Keratinocyte (primary cell): ENCODE data around the gene GXYLT2. TPM values are rescaled to one million over a fixed set of nuclear protein-coding genes. Genes with fewer than 3 reads are reported as not detected.

Experiments used
- DNase-seq: peaks from one replicate; pipeline ENCODE4 v3.0.0-alpha.2; 2011; ENCODE audit warnings: low read depth, missing footprints, low spot score
- FAIRE-seq: peaks from 2 replicates; lab custom pipeline; 2011; peaks lifted over from hg19 to GRCh38; lab: Jason Lieb, UNC
- H2AFZ ChIP-seq: 2 replicates; pipeline ENCODE4 v1.6.0; 2012; ENCODE audit warnings: low read length, control low read depth, inconsistent platforms; ENCODE audit not compliant: control insufficient read depth
- H3K27ac ChIP-seq: 2 replicates; pipeline ENCODE4 v1.5.1; 2011; ENCODE audit warnings: low read length; ENCODE audit not compliant: control insufficient read depth, insufficient read depth
- H3K27me3 ChIP-seq: 3 replicates; pipeline ENCODE4 v1.6.0; 2011; ENCODE audit warnings: low read length; ENCODE audit not compliant: control insufficient read depth, insufficient read depth; ENCODE audit errors: extremely low read depth
- H3K36me3 ChIP-seq, 2 experiments: 2 replicates in 1 of 2; 3 replicates in 1 of 2; pipeline ENCODE4 v1.5.1; 2011; ENCODE audit warnings: low read length in 2 of 2, mild to moderate bottlenecking in 1 of 2; ENCODE audit not compliant: control insufficient read depth in 2 of 2, insufficient read depth in 2 of 2; ENCODE audit errors: extremely low read depth in 1 of 2
- H3K4me1 ChIP-seq: 3 replicates; pipeline ENCODE4 v1.5.1; 2011; ENCODE audit warnings: low read length; ENCODE audit not compliant: control insufficient read depth, insufficient read depth; ENCODE audit errors: extremely low read depth
- H3K4me2 ChIP-seq: 3 replicates; pipeline ENCODE4 v1.6.0; 2011; ENCODE audit warnings: low read depth, low read length; ENCODE audit not compliant: control insufficient read depth, insufficient read depth; ENCODE audit errors: extremely low read depth
- H3K4me3 ChIP-seq, 3 experiments: fragments of 200-600 bp in 1 of 3; sonication (generic) in 1 of 3; 2 replicates in 2 of 3; 3 replicates in 1 of 3; pipeline ENCODE4 v1.5.1; 2011 to 2016; ENCODE audit warnings: low read length in 3 of 3, mild to moderate bottlenecking in 3 of 3, control low read depth in 2 of 3, inconsistent platforms in 1 of 3, low read depth in 1 of 3, mixed read lengths in 1 of 3, mixed run types in 1 of 3, moderate library complexity in 1 of 3; ENCODE audit not compliant: control insufficient read depth in 2 of 3, insufficient read depth in 2 of 3; ENCODE audit errors: extremely low read depth in 1 of 3
- H3K79me2 ChIP-seq: 2 replicates; pipeline ENCODE4 v1.6.0; 2012; ENCODE audit warnings: low read length; ENCODE audit not compliant: control insufficient read depth, insufficient read depth
- H3K9ac ChIP-seq: 3 replicates; pipeline ENCODE4 v1.6.0; 2011; ENCODE audit warnings: low read length; ENCODE audit not compliant: control insufficient read depth, insufficient read depth; ENCODE audit errors: extremely low read depth
- H3K9me1 ChIP-seq: 3 replicates; pipeline ENCODE4 v1.6.0; 2011; ENCODE audit warnings: low read length; ENCODE audit not compliant: control insufficient read depth, insufficient read depth; ENCODE audit errors: extremely low read depth
- H3K9me3 ChIP-seq: 2 replicates; pipeline ENCODE4 v1.5.1; 2012; ENCODE audit warnings: low read depth, low read length; ENCODE audit not compliant: control insufficient read depth
- H4K20me1 ChIP-seq: 3 replicates; pipeline ENCODE4 v1.6.0; 2011; ENCODE audit warnings: low read length; ENCODE audit not compliant: control insufficient read depth, insufficient read depth; ENCODE audit errors: extremely low read depth
- CTCF ChIP-seq, 3 experiments: IDR thresholded peaks in 1 of 3; conservative IDR thresholded peaks in 1 of 3; optimal IDR thresholded peaks in 1 of 3; 2 replicates in 2 of 3; 3 replicates in 1 of 3; pipeline versions ENCODE3 to v1.5.1; 2011; ENCODE audit warnings: low read length in 3 of 3, mild to moderate bottlenecking in 3 of 3, moderate library complexity in 2 of 3, control low read depth in 1 of 3, inconsistent platforms in 1 of 3; ENCODE audit not compliant: insufficient read depth in 2 of 3; ENCODE audit errors: extremely low read depth in 1 of 3
- EZH2 ChIP-seq: IDR thresholded peaks from one replicate; pipeline ENCODE4 v1.6.1; 2012; ENCODE audit warnings: inconsistent platforms, mild to moderate bottlenecking, low read length, moderate library complexity
- dilution Hi-C: fragments of 300-500 bp; cut with MboI; formaldehyde crosslinking; loops from one replicate; pipeline ENCODE4 v1.7.0; 2020; ENCODE audit warnings: low sequenced_read_pairs; ENCODE audit not compliant: extremely low pct_ligation_motif_present
- polyA plus RNA-seq, 5 experiments: library from polyadenylated mRNA; depleted of rRNA in 3 of 5; stranded (reverse) in 3 of 5; stranded (forward) in 1 of 5; unstranded in 1 of 5; fragments of >200 nt; gene quantifications; 1 replicate in 1 of 5; 2 replicates in 3 of 5; 3 replicates in 1 of 5; pipeline versions ENCODE4 v1.2.1 to v1.2.3, GENCODE V29; 2011 to 2012; ENCODE audit warnings: missing spikeins in 2 of 5, low read depth in 1 of 5, low replicate concordance in 1 of 5

The GXYLT2 gene
- polyA plus RNA-seq, 1 donor (not counting 4 experiments of a cell fraction or from before 2014, with no cell fraction given): 1.4 TPM

GRCh38 chr3:72944696-72945095 lies 56.9 kb downstream of the GXYLT2 start:
- H3K27ac ChIP-seq: no peak overlapping the region
- no peaks in the 10 kb centered on the region for H3K27me3 ChIP-seq
- H3K79me2 ChIP-seq: no peaks in the 10 kb centered on the region
- TF ChIP-seq CTCF (optimal IDR thresholded peaks at IDR 0.05 in 1 of 3, IDR thresholded peaks at IDR 0.05 in 1 of 3, conservative IDR thresholded peaks at IDR 0.05 in 1 of 3; ENCODE audit: extremely low read depth in 1 of 3, insufficient read depth in 2 of 3, low read length in 3 of 3) (no peak), EZH2 (no peak)
- DNase-seq (no peak), FAIRE-seq (peak; percentile 58)
- no peak overlapping the region for H3K4me2 ChIP-seq
- H2AFZ ChIP-seq: no peak overlapping the region
- peaks cover 8% of the 10 kb centered on the region for H3K4me1 ChIP-seq
- H3K9me1 ChIP-seq: no peaks in the 10 kb centered on the region
- no peak overlapping the region for H3K4me3 ChIP-seq
- dilution Hi-C loops: no loop called here
- no peaks in the 10 kb centered on the region for H4K20me1 ChIP-seq
- no peaks in the 10 kb centered on the region for H3K36me3 ChIP-seq
- H3K9me3 ChIP-seq: no peaks in the 10 kb centered on the region
- no peak overlapping the region for H3K9ac ChIP-seq

GRCh38 chr3:72947715-72948490 lies 60.1 kb downstream of the GXYLT2 start:
- Histone ChIP-seq H3K27ac (no peak overlapping the region), H3K9me1 (no peaks in the 10 kb centered on the region), H3K79me2 (no peaks in the 10 kb centered on the region), H4K20me1 (no peaks in the 10 kb centered on the region), H3K9ac (no peak overlapping the region), H3K9me3 (no peaks in the 10 kb centered on the region), H3K4me3 (no peak overlapping the region), H2AFZ (no peak overlapping the region), H3K4me1 (peaks cover 8% of the 10 kb centered on the region), H3K27me3 (no peaks in the 10 kb centered on the region), H3K36me3 (no peaks in the 10 kb centered on the region), H3K4me2 (no peak overlapping the region)
- DNase-seq (no peak), FAIRE-seq (no peak)
- dilution Hi-C loops: no loop called here
- TF ChIP-seq CTCF (optimal IDR thresholded peaks at IDR 0.05 in 1 of 3, IDR thresholded peaks at IDR 0.05 in 1 of 3, conservative IDR thresholded peaks at IDR 0.05 in 1 of 3; ENCODE audit: extremely low read depth in 1 of 3, insufficient read depth in 2 of 3, low read length in 3 of 3) (no peak), EZH2 (no peak)
